K562 (cell line): ENCODE measurements around the gene FRMD4A.

Source experiments
- CBX3 ChIP-seq, 2 experiments: IDR thresholded peaks; 1 replicate in 1 of 2; 2 replicates in 1 of 2; pipeline ENCODE4 v1.6.1; 2012; ENCODE audit warnings: inconsistent platforms in 2 of 2, low read length in 2 of 2, borderline replicate concordance in 1 of 2, control low read depth in 1 of 2
- JUNB ChIP-seq: fragments of 450-650 bp; formaldehyde crosslinking; conservative IDR thresholded peaks from 2 replicates; pipeline ENCODE4 v1.4.0; 2020; ENCODE audit warnings: mild to moderate bottlenecking
- POLR2A ChIP-seq: fragments of 450-650 bp; conservative IDR thresholded peaks from 2 replicates; pipeline ENCODE4 v1.6.1; 2016
- SPI1 ChIP-seq: IDR thresholded peaks from 2 replicates; pipeline ENCODE4 v1.6.1; 2011; ENCODE audit warnings: low read depth, low read length, control low read depth, borderline replicate concordance
- TF ChIP-seq, protein P1 (sequence below), 3 experiments: IDR thresholded peaks in 2 of 3; conservative IDR thresholded peaks in 1 of 3; 2 replicates each; pipeline ENCODE4 v1.5.1; 2011 to 2012; ENCODE audit warnings: low read length in 3 of 3, mild to moderate bottlenecking in 3 of 3, control low read depth in 2 of 3, improper control_type of control experiment in 1 of 3, inconsistent platforms in 1 of 3, low read depth in 1 of 3, mixed read lengths in 1 of 3, moderate library complexity in 1 of 3; ENCODE audit not compliant: insufficient read depth in 2 of 3

DNA sequence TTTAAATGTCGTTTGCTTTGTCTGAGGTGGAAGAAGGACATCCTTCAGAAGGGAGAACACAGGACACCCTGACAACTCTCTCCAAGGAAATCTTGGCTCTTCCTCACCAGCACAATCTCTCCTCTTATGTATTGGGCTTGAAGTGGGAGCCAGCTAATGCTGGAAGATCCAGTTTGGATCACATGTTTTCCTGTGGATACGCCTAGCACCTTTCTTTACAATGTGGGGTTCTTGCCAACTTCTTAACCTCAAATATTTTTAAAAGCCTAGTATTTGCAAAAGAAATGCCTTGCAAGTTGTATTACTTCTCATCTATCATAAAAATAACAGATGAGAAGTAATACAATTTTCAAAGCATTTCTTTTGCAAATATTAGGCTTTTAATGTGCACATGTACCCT is 76.4 kb downstream of the FRMD4A start:
- TF ChIP-seq, protein P1, sequence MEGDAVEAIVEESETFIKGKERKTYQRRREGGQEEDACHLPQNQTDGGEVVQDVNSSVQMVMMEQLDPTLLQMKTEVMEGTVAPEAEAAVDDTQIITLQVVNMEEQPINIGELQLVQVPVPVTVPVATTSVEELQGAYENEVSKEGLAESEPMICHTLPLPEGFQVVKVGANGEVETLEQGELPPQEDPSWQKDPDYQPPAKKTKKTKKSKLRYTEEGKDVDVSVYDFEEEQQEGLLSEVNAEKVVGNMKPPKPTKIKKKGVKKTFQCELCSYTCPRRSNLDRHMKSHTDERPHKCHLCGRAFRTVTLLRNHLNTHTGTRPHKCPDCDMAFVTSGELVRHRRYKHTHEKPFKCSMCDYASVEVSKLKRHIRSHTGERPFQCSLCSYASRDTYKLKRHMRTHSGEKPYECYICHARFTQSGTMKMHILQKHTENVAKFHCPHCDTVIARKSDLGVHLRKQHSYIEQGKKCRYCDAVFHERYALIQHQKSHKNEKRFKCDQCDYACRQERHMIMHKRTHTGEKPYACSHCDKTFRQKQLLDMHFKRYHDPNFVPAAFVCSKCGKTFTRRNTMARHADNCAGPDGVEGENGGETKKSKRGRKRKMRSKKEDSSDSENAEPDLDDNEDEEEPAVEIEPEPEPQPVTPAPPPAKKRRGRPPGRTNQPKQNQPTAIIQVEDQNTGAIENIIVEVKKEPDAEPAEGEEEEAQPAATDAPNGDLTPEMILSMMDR (IDR thresholded peaks at IDR 0.05 in 2 of 3, conservative IDR thresholded peaks at IDR 0.05 in 1 of 3; ENCODE audit: insufficient read depth in 2 of 3, low read depth in 1 of 3, low read length in 3 of 3), result no peak
- TF ChIP-seq POLR2A (no peak), SPI1 (no peak), CBX3 (IDR thresholded peaks at IDR 0.05; ENCODE audit: borderline replicate concordance in 1 of 2, low read length in 2 of 2) (no peak), JUNB (CRISPR knock-in tag) (no peak)
